Neuronal stem cell (in vitro differentiated cells): ENCODE results near the gene ZNF768.

Experiments
- DNase-seq: peaks from one replicate; pipeline ENCODE4 v3.0.0-alpha.2; 2013; ENCODE audit warnings: low spot score
- H2AFZ ChIP-seq: one replicate; pipeline ENCODE4 v1.6.1; 2013; ENCODE audit warnings: mild to moderate bottlenecking, low read length, inconsistent platforms
- H2AK5ac ChIP-seq: 2 replicates; pipeline ENCODE4 v1.6.1; 2013; ENCODE audit warnings: low read depth, mild to moderate bottlenecking, inconsistent platforms, low read length, moderate library complexity, mixed read lengths
- H2BK120ac ChIP-seq: 2 replicates; pipeline ENCODE4 v1.6.1; 2013; ENCODE audit warnings: low read depth, mild to moderate bottlenecking, inconsistent platforms, low read length, moderate library complexity, mixed read lengths
- H2BK12ac ChIP-seq: one replicate; pipeline ENCODE4 v1.6.1; 2013; ENCODE audit warnings: low read length, inconsistent platforms
- H2BK15ac ChIP-seq: 2 replicates; pipeline ENCODE4 v1.6.1; 2013; ENCODE audit warnings: mild to moderate bottlenecking, low read length, inconsistent platforms, mixed read lengths
- H2BK5ac ChIP-seq: one replicate; pipeline ENCODE4 v1.6.1; 2013; ENCODE audit warnings: inconsistent platforms, mild to moderate bottlenecking, low read length, moderate library complexity
- H3K14ac ChIP-seq: one replicate; pipeline ENCODE4 v1.6.1; 2013; ENCODE audit warnings: low read length, inconsistent platforms
- H3K18ac ChIP-seq: 2 replicates; pipeline ENCODE4 v1.6.1; 2013; ENCODE audit warnings: low read length, inconsistent platforms
- H3K23ac ChIP-seq: 2 replicates; pipeline ENCODE4 v1.6.1; 2013; ENCODE audit warnings: low read depth, mild to moderate bottlenecking, mixed read lengths, low read length, inconsistent platforms; ENCODE audit not compliant: poor library complexity
- H3K27ac ChIP-seq: replicated peaks from 3 replicates; pipeline ENCODE4 v1.5.1; 2013; ENCODE audit warnings: low read length, inconsistent platforms
- H3K27me3 ChIP-seq, 3 experiments: 2 replicates each; pipeline ENCODE4 v1.6.1; 2013; ENCODE audit warnings: low read length in 3 of 3, mild to moderate bottlenecking in 2 of 3, inconsistent platforms in 1 of 3, low read depth in 1 of 3, mixed read lengths in 1 of 3, moderate library complexity in 1 of 3; ENCODE audit not compliant: control insufficient read depth in 3 of 3, insufficient read depth in 3 of 3
- H3K36me3 ChIP-seq, 2 donors: replicated peaks in 1 of 2; 2 replicates each; pipeline ENCODE4 v1.6.1; 2013; ENCODE audit warnings: low read length in 2 of 2; ENCODE audit not compliant: control insufficient read depth in 2 of 2, insufficient read depth in 2 of 2
- H3K4ac ChIP-seq: 2 replicates; pipeline ENCODE4 v1.6.1; 2013; ENCODE audit warnings: inconsistent platforms, mild to moderate bottlenecking, low read length, moderate library complexity
- H3K4me1 ChIP-seq, 2 donors: 1 replicate in 1 of 2; 2 replicates in 1 of 2; pipeline ENCODE4 v1.6.1; 2013; ENCODE audit warnings: low read length in 2 of 2, low read depth in 1 of 2; ENCODE audit not compliant: control insufficient read depth in 2 of 2, insufficient read depth in 1 of 2
- H3K4me2 ChIP-seq: one replicate; pipeline ENCODE4 v1.6.1; 2013; ENCODE audit warnings: mild to moderate bottlenecking, low read length, inconsistent platforms; ENCODE audit not compliant: insufficient read depth, poor library complexity, severe bottlenecking
- H3K4me3 ChIP-seq, 2 donors: 2 replicates each; pipeline ENCODE4 v1.5.1; 2013; ENCODE audit warnings: low read length in 2 of 2, mild to moderate bottlenecking in 2 of 2, inconsistent platforms in 1 of 2, moderate library complexity in 1 of 2
- H3K79me1 ChIP-seq: one replicate; pipeline ENCODE4 v1.6.1; 2013; ENCODE audit warnings: low read depth, mild to moderate bottlenecking, inconsistent platforms, low read length, moderate library complexity
- H3K9ac ChIP-seq: one replicate; pipeline ENCODE4 v1.6.1; 2013; ENCODE audit warnings: mild to moderate bottlenecking, low read depth, low read length, inconsistent platforms; ENCODE audit not compliant: poor library complexity
- H3K9me3 ChIP-seq, 2 donors: replicated peaks in 1 of 2; 2 replicates each; pipeline versions ENCODE3 to v1.6.1; 2013; ENCODE audit warnings: low read length in 2 of 2, mild to moderate bottlenecking in 2 of 2, inconsistent platforms in 1 of 2, low read depth in 1 of 2, mixed read lengths in 1 of 2, moderate library complexity in 1 of 2; ENCODE audit not compliant: control insufficient read depth in 2 of 2, insufficient read depth in 1 of 2
- H4K8ac ChIP-seq: one replicate; pipeline ENCODE4 v1.6.1; 2013; ENCODE audit warnings: low read depth, mild to moderate bottlenecking, inconsistent platforms, low read length, moderate library complexity
- H4K91ac ChIP-seq: one replicate; pipeline ENCODE4 v1.6.1; 2013; ENCODE audit warnings: low read length, low read depth, mild to moderate bottlenecking, inconsistent platforms; ENCODE audit not compliant: poor library complexity
- whole genome bisulfite sequencing, 2 donors: extraction: QIAGEN DNeasy Blood & Tissue Kit; methylation state at CpG; one replicate each; pipeline ENCODE4 v1.1.7; 2013; ENCODE audit warnings: missing lambda C conversion rate in 2 of 2, mixed read lengths in 1 of 2; ENCODE audit not compliant: insufficient read length in 2 of 2, insufficient replicate concordance in 1 of 2; ENCODE audit errors: extremely low coverage in 2 of 2; 5-methylcytosine and 5-hydroxymethylcytosine counted together

ZNF768 gene

DNA sequence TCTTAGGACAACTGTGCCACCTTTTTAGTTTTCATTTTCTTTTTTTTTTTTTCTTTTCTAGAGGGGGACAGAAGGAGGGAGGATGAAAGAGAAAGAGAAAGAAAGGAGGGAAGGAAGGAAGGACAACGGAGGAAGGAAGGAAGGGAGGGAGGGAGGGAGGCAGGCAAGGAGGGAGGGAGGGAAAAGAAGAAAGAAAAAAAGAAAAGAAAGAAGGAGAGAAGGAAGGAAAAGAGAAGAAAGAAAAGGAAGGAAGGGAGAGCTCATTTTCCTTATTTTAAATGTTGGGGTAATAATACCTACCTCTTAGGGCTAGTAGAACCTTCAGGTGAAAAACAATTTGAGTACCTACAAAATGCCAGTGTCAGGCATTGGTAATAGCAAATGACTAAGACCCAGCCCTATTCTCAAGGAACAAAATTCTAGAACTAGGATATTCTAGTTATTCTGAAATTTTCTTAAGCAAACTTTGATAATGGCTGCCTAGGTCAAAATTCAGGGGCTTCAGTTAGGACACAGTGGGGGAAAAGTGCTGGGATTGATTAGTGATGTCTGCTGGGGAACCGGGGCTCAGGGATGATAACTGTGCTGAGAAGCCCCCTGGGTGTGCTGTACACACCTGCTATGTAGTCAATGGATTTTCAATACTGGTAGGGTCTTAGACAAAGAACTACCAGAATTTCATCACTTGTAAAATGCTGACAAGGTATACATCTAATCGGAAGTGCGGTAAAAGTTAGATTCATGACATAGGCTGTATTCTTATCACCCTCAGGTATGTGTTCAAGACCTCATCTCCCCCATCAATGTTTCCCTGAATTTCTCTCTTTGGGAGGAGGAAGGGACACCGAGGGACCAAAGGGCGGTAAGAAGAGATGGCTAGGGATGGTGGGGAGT is 22.7 kb downstream of the ZNF768 start:
- no peak overlapping the region for H3K4ac ChIP-seq
- H3K27me3 ChIP-seq, result peaks cover 0 to 14% (median 0%) of the 10 kb centered on the region in 3 experiments
- no peak overlapping the region for H3K9ac ChIP-seq
- H2AFZ ChIP-seq, result no peak overlapping the region
- no peak overlapping the region for H3K23ac ChIP-seq
- H2BK5ac ChIP-seq, result no peak overlapping the region
- no peaks in the 10 kb centered on the region for H3K4me1 ChIP-seq
- no peak overlapping the region for H3K4me2 ChIP-seq
- no peak overlapping the region for H3K18ac ChIP-seq
- no peaks in the 10 kb centered on the region for H3K36me3 ChIP-seq
- no peak for DNase-seq
- H2AK5ac ChIP-seq, result no peak overlapping the region
- no peak overlapping the region for H3K27ac ChIP-seq
- H3K9me3 ChIP-seq, result no peaks in the 10 kb centered on the region
- no peak overlapping the region for H4K8ac ChIP-seq
- H3K4me3 ChIP-seq, result no peak overlapping the region
- H3K79me1 ChIP-seq, result no peaks in the 10 kb centered on the region
- no peak overlapping the region for H2BK12ac ChIP-seq
- no peak overlapping the region for H2BK15ac ChIP-seq
- H2BK120ac ChIP-seq, result no peak overlapping the region
- H4K91ac ChIP-seq, result no peak overlapping the region
- no peak overlapping the region for H3K14ac ChIP-seq
- WGBS, 2 donors, result no CpG with 5 or more reads among the region's 6 CpGs

DNA sequence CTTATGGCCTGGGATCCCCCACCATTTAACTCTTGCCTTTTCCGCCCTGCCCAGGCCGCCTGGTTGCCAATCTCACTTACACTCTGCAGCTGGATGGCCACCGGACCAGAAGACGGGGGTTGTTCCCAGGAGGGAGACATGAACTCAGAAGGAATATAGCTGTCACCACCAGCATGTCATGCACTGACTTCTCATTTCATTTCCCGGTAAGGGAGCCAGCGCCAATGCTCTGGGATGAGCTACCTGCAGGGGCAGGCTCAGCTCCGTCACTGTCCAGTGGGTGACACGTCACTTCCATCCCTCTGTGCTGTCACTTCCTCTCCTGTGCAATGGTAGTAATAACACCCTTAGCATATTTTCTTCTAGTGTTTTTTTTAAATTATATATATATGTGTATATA is 27.1 kb downstream of the ZNF768 start:
- Histone ChIP-seq H2AK5ac (no peak overlapping the region), H3K4me1 (no peaks in the 10 kb centered on the region), H3K9me3 (no peaks in the 10 kb centered on the region), H2BK5ac (no peak overlapping the region), H3K9ac (no peak overlapping the region), H3K79me1 (no peaks in the 10 kb centered on the region), H3K27ac (no peak overlapping the region), H4K91ac (no peak overlapping the region), H3K14ac (no peak overlapping the region), H2BK15ac (no peak overlapping the region), H3K4ac (no peak overlapping the region), H3K18ac (no peak overlapping the region), H4K8ac (no peak overlapping the region), H2AFZ (peak overlapping the region; percentile 15), H3K4me2 (no peak overlapping the region), H2BK120ac (no peak overlapping the region), H2BK12ac (no peak overlapping the region), H3K23ac (no peak overlapping the region), H3K4me3 (peak overlapping the region in 1 of 2 donors; percentile 56), H3K36me3 (no peaks in the 10 kb centered on the region), H3K27me3 (peaks cover 0 to 8% (median 0%) of the 10 kb centered on the region in 3 experiments)
- DNase-seq, result no peak
- WGBS, 2 donors, result no CpG with 5 or more reads among the region's 8 CpGs

DNA sequence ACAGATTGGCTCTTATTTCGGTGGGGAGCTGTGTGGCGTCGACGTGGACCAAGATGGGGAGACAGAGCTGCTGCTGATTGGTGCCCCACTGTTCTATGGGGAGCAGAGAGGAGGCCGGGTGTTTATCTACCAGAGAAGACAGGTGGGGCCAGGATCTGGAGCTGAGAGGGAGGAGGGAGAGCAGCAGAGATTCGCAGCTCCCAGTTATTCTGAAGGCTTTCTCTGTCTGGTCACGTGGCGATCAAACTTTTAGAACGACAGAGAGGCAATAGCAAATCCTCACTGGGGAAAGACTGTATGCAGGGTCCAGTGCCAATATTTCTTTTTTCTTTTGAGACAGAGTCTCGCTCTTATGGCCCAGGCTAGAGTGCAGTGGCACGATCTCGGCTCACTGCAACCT is 31.7 kb downstream of the ZNF768 start:
- Histone ChIP-seq H3K18ac (no peak overlapping the region), H4K91ac (no peak overlapping the region), H2AFZ (peak overlapping the region; percentile 71), H3K4me2 (no peak overlapping the region), H2AK5ac (no peak overlapping the region), H3K79me1 (no peaks in the 10 kb centered on the region), H3K4ac (no peak overlapping the region), H2BK5ac (no peak overlapping the region), H3K9ac (no peak overlapping the region), H2BK15ac (no peak overlapping the region), H2BK120ac (no peak overlapping the region), H3K27ac (no peak overlapping the region), H2BK12ac (no peak overlapping the region), H3K23ac (no peak overlapping the region), H3K9me3 (no peaks in the 10 kb centered on the region), H3K36me3 (no peaks in the 10 kb centered on the region), H3K4me3 (no peak overlapping the region), H3K14ac (no peak overlapping the region), H3K27me3 (peaks cover 0 to 3% (median 0%) of the 10 kb centered on the region in 3 experiments), H3K4me1 (peaks cover 2 to 3% of the 10 kb centered on the region in 2 donors), H4K8ac (no peak overlapping the region)
- no CpG with 5 or more reads among the region's 12 CpGs for WGBS, 2 donors
- no peak for DNase-seq

DNA sequence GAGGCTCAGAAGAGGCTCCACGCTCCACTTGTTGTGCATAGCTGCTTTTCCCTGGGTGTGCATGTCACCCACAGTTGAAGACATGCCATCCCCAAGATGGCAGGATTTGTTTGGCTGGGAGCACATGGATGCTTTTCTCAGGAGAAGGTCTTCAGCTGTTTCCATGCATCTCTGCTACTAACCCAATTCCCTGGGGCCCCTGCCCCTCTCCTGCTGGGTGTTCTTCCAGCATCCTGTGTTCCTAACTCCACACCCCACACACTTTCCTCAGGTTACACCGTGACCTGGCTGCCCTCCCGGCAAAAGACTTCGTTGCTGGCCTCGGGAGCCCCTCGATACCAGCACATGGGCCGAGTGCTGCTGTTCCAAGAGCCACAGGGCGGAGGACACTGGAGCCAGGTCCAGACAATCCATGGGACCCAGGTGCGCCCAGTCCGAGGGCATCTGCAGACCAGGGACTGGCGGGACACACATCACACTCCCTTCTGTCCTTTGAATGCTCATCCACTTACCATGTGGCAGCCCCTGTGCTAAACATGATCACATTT is 32.4 kb downstream of the ZNF768 start:
- Histone ChIP-seq H3K18ac (no peak overlapping the region), H2BK120ac (no peak overlapping the region), H2BK15ac (no peak overlapping the region), H2BK12ac (no peak overlapping the region), H3K27me3 (peaks cover 0 to 4% (median 0%) of the 10 kb centered on the region in 3 experiments), H2AFZ (no peak overlapping the region), H3K36me3 (no peaks in the 10 kb centered on the region), H3K27ac (no peak overlapping the region), H3K4ac (no peak overlapping the region), H2BK5ac (no peak overlapping the region), H2AK5ac (no peak overlapping the region), H3K14ac (no peak overlapping the region), H3K23ac (no peak overlapping the region), H3K4me3 (no peak overlapping the region), H3K4me1 (peaks cover 2 to 6% of the 10 kb centered on the region in 2 donors), H4K8ac (no peak overlapping the region), H3K4me2 (no peak overlapping the region), H4K91ac (no peak overlapping the region), H3K9ac (no peak overlapping the region), H3K79me1 (no peaks in the 10 kb centered on the region), H3K9me3 (no peaks in the 10 kb centered on the region)
- DNase-seq, result no peak
- no CpG with 5 or more reads among the region's 11 CpGs for WGBS, 2 donors
